Liver (tissue), 4 donors: ENCODE measurements around the gene ZFHX2. TPM values are rescaled to one million over a fixed set of nuclear protein-coding genes. Genes with fewer than 3 reads are reported as not detected.

Source experiments
- polyA plus RNA-seq, 2 donors: library from polyadenylated mRNA; stranded (reverse) in 1 of 2; unstranded in 1 of 2; fragments of 200-250 nt in 1 of 2; fragments of >200 nt in 1 of 2; fragmentation: Nextera tagmentation in 1 of 2; extraction: Ambion mirVana in 1 of 2; gene quantifications; one replicate each; pipeline versions ENCODE4 v1.2.1 to v1.2.3, GENCODE V29; 2013 to 2015
- total RNA-seq, 2 donors: library from RNA; depleted of rRNA; stranded (reverse); fragments of >200 nt; gene quantifications; one replicate each; pipeline ENCODE4 v1.2.3, GENCODE V29; 2014
- donor health status: healthy.
- donor health status: healthy.
- donor health status: healthy.

Gene ZFHX2
- total and polyA plus RNA-seq, 4 donors, result 0.06 to 0.14 (median 0.10) TPM

Other genes with a start within 250 kb of the ZFHX2 start
- 1 to 10 TPM; 2.5 to 4.7 TPM for gene PPP1R3E, start 248.9 kb downstream of the ZFHX2 start, total RNA-seq
- 1 to 10 TPM; 3.0 to 4.1 TPM for gene PPP1R3E, start 248.9 kb downstream of the ZFHX2 start, polyA plus RNA-seq
- 10 to 100 TPM; 10.9 to 28.0 TPM for gene BCL2L2, start 244.9 kb downstream of the ZFHX2 start, total RNA-seq
- 10 to 100 TPM in 1 of 2 donors, 1 to 10 TPM in 1; 4.7 to 14.5 TPM for gene BCL2L2, start 244.9 kb downstream of the ZFHX2 start, polyA plus RNA-seq
- gene PABPN1, start 230.3 kb downstream of the ZFHX2 start, total RNA-seq, result 10 to 100 TPM; 54.0 to 59.6 TPM
- gene PABPN1, start 230.3 kb downstream of the ZFHX2 start, polyA plus RNA-seq, result 10 to 100 TPM; 40.9 to 41.9 TPM
- 10 to 100 TPM in 1 of 2 donors, 1 to 10 TPM in 1; 2.4 to 14.6 TPM for gene SLC22A17, start 198.9 kb downstream of the ZFHX2 start, total RNA-seq
- gene SLC22A17, start 198.9 kb downstream of the ZFHX2 start, polyA plus RNA-seq, result 1 to 10 TPM; 1.1 to 2.7 TPM
- under 1 TPM; 0.42 to 0.67 TPM for gene EFS, start 186.6 kb downstream of the ZFHX2 start, total RNA-seq
- under 1 TPM; 0.10 to 0.69 TPM for gene EFS, start 186.6 kb downstream of the ZFHX2 start, polyA plus RNA-seq
- not detected for gene IL25, start 179.0 kb downstream of the ZFHX2 start, total RNA-seq
- gene IL25, start 179.0 kb downstream of the ZFHX2 start, polyA plus RNA-seq, result not detected
- gene CMTM5, start 174.7 kb downstream of the ZFHX2 start, total RNA-seq, result 1 to 10 TPM in 1 of 2 donors, not detected in 1; 5.5 TPM
- gene CMTM5, start 174.7 kb downstream of the ZFHX2 start, polyA plus RNA-seq, result under 1 TPM in 1 of 2 donors, not detected in 1; 0.22 TPM
- under 1 TPM; 0.05 to 0.17 TPM for gene MYH6, start 143.5 kb downstream of the ZFHX2 start, total RNA-seq
- gene MYH6, start 143.5 kb downstream of the ZFHX2 start, polyA plus RNA-seq, result under 1 TPM in 1 of 2 donors, not detected in 1; 0.06 TPM
- gene MYH7, start 116.1 kb downstream of the ZFHX2 start, total RNA-seq, result under 1 TPM; 0.05 to 0.42 TPM
- under 1 TPM; 0.02 to 0.03 TPM for gene MYH7, start 116.1 kb downstream of the ZFHX2 start, polyA plus RNA-seq
- gene NGDN, start 82.1 kb downstream of the ZFHX2 start, total RNA-seq, result 10 to 100 TPM; 20.4 to 26.9 TPM
- 10 to 100 TPM; 18.2 to 25.4 TPM for gene NGDN, start 82.1 kb downstream of the ZFHX2 start, polyA plus RNA-seq
- gene THTPA, start 4.5 kb upstream of the ZFHX2 start, total RNA-seq, result 10 to 100 TPM in 1 of 2 donors, 1 to 10 TPM in 1; 7.3 to 19.8 TPM
- gene THTPA, start 4.5 kb upstream of the ZFHX2 start, polyA plus RNA-seq, result 10 to 100 TPM in 1 of 2 donors, 1 to 10 TPM in 1; 9.6 to 10.2 TPM
- 10 to 100 TPM; 14.8 to 19.7 TPM for gene AP1G2, start 16.0 kb upstream of the ZFHX2 start, total RNA-seq
- 10 to 100 TPM; 12.4 to 26.6 TPM for gene AP1G2, start 16.0 kb upstream of the ZFHX2 start, polyA plus RNA-seq
- gene JPH4, start 27.0 kb upstream of the ZFHX2 start, total RNA-seq, result under 1 TPM; 0.08 to 0.23 TPM
- gene JPH4, start 27.0 kb upstream of the ZFHX2 start, polyA plus RNA-seq, result under 1 TPM; 0.07 to 0.24 TPM
- gene DHRS2, start 84.6 kb upstream of the ZFHX2 start, total RNA-seq, result 1 to 10 TPM in 1 of 2 donors, under 1 TPM in 1; 0.56 to 1.0 TPM
- gene DHRS2, start 84.6 kb upstream of the ZFHX2 start, polyA plus RNA-seq, result under 1 TPM; 0.33 to 0.68 TPM